IgD-negative memory B cell (primary cell): ENCODE measurements around the gene KLHL3. TPM values are rescaled to one million over a fixed set of nuclear protein-coding genes. Genes with fewer than 3 reads are reported as not detected.

Experiments used
- H3K27ac Mint-ChIP-seq, 3 donors: one replicate each; pipeline ENCODE4 v1.8.0; 2020 to 2022; ENCODE audit warnings: mild to moderate bottlenecking in 3 of 3, mixed read lengths in 3 of 3, moderate library complexity in 1 of 3
- H3K27me3 Mint-ChIP-seq: one replicate; pipeline ENCODE4 v1.8.0; 2021; ENCODE audit warnings: mixed read lengths
- H3K36me3 Mint-ChIP-seq: one replicate; pipeline ENCODE4 v1.8.0; 2020; ENCODE audit warnings: mild to moderate bottlenecking, mixed read lengths
- H3K4me1 Mint-ChIP-seq, 3 donors: one replicate each; pipeline ENCODE4 v1.8.0; 2020 to 2022; ENCODE audit warnings: mixed read lengths in 3 of 3, mild to moderate bottlenecking in 1 of 3
- H3K4me3 Mint-ChIP-seq, 4 donors: one replicate each; pipeline ENCODE4 v1.8.0; 2020 to 2022; ENCODE audit warnings: mild to moderate bottlenecking in 4 of 4, mixed read lengths in 4 of 4, moderate library complexity in 3 of 4
- H3K9me3 Mint-ChIP-seq, 3 donors: one replicate each; pipeline ENCODE4 v1.8.0; 2020 to 2021; ENCODE audit warnings: mixed read lengths in 3 of 3, mild to moderate bottlenecking in 1 of 3
- polyA plus RNA-seq: library from polyadenylated mRNA; unstranded; fragments of 300-500 nt; fragmentation: Illumina TruSeq; gene quantifications from one replicate; pipeline ENCODE4 v1.2.3, GENCODE V29; 2021

The KLHL3 gene
- polyA plus RNA-seq, 1 donor from 2014 or later: 0.86 TPM

DNA sequence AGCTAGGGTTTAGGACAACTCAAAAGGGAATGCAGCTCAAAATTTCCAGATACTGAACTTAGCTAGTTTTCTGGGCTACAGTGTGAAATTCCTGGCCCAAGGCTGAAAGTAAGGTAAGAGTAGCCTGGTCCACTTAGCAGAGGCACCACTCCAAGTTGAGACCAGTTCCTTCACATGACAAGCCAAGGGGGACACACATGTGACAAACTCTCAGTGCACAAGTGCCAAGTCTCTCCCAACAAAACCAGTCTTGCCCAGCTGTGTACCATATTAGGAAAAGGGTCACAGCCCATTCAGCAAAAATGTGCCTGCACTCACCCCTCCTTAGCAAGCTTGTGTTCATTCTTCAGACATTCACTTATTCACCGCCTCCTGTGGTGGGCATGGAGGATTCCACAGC, 27.8 kb downstream of the KLHL3 start:
- Mint-ChIP-seq H3K36me3 (no peaks in the 10 kb centered on the region), H3K9me3 (peaks cover 0 to 3% (median 2%) of the 10 kb centered on the region in 3 donors), H3K4me3 (no peak overlapping the region), H3K4me1 (no peaks in the 10 kb centered on the region), H3K27ac (no peak overlapping the region), H3K27me3 (no peaks in the 10 kb centered on the region)

DNA sequence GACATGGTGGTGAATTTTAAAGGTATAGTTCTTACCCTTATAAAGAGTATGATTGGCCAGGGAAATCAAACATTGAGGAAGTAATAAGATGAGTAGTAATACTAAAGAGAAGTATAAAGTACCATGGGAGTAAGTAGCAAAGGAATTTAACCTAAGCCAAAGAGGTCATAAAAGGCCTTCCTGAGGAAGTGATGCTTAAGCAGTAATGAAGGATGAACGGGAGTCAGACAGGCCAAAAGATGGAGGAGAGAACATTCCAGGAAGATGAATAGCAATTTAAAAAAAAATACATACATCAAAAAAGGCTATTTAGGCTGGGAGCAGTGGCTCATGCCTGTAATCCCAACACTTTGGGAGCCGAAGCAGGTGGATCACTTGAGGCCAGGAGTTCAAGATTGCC, 29.0 kb downstream of the KLHL3 start:
- Mint-ChIP-seq H3K27ac (no peak overlapping the region), H3K27me3 (no peaks in the 10 kb centered on the region), H3K9me3 (no peaks in the 10 kb centered on the region), H3K4me3 (no peak overlapping the region), H3K4me1 (no peaks in the 10 kb centered on the region), H3K36me3 (peaks cover 1% of the 10 kb centered on the region)

DNA sequence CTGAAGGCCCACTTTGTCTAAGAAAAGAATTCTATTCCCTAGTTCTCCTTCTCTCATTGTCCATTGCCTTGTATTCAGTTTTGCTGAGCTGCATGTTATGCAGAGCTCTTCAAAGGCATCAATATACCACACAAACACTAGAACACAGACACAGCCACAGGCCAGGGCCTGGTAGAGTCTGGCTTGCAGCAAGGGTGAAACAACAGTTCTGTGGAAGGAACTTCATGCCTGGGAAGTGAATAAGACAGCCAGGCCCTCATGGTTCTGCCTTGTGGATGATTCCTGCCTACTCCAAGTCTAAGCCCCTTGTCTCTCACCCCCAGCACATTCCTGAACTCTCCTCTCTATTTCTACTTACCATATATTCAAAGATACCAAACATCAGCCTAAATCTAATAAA, 30.8 kb downstream of the KLHL3 start:
- peaks cover 1% of the 10 kb centered on the region for H3K36me3 Mint-ChIP-seq
- no peaks in the 10 kb centered on the region for H3K27me3 Mint-ChIP-seq
- H3K9me3 Mint-ChIP-seq: no peaks in the 10 kb centered on the region
- no peaks in the 10 kb centered on the region for H3K4me1 Mint-ChIP-seq
- H3K27ac Mint-ChIP-seq: no peak overlapping the region
- no peak overlapping the region for H3K4me3 Mint-ChIP-seq

DNA sequence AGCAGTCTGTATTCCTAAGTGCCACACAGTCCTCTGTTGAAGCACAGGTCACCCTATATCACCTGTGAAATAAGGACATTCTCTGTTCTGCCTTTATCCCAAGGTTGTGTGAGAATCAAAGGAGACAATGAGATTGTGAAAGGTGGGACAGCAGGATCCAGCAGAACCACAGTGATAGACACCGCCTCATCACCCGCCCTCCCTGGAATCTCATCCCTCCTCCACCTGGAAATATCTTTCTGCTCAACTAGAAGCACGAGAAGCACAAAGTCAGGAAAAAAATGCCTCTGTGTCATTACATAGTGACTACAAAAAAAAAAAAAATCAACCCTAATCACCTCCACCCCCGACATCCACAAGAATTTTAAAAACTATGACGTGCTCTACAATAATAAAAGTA, 32.3 kb downstream of the KLHL3 start:
- no peaks in the 10 kb centered on the region for H3K4me1 Mint-ChIP-seq
- no peaks in the 10 kb centered on the region for H3K9me3 Mint-ChIP-seq
- peaks cover 6% of the 10 kb centered on the region for H3K36me3 Mint-ChIP-seq
- no peak overlapping the region for H3K27ac Mint-ChIP-seq
- H3K4me3 Mint-ChIP-seq: no peak overlapping the region
- no peaks in the 10 kb centered on the region for H3K27me3 Mint-ChIP-seq

DNA sequence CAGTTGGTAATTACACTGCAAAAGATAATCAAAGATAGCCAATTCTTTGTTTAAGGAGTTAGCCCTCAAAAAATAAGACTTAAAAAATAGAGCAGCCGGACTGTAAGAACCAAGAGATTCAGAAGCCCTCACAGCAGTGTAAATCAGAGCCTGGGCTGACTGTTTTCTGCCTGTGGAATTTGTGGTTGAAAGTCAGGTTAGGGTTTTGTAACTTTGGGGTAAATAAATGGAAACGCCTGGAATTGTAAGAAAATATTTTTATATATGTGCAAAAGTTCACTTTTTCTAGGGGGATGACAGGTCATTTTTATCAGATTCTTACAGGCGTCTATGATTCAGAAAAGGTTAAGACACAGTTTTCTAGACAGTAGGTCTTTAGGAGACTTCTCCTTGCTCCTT, 35.6 kb downstream of the KLHL3 start:
- H3K36me3 Mint-ChIP-seq: peaks cover 6% of the 10 kb centered on the region
- no peaks in the 10 kb centered on the region for H3K9me3 Mint-ChIP-seq
- no peak overlapping the region for H3K27ac Mint-ChIP-seq
- H3K4me3 Mint-ChIP-seq: no peak overlapping the region
- H3K4me1 Mint-ChIP-seq: peaks cover 8 to 9% (median 8%) of the 10 kb centered on the region in 3 donors
- no peaks in the 10 kb centered on the region for H3K27me3 Mint-ChIP-seq

DNA sequence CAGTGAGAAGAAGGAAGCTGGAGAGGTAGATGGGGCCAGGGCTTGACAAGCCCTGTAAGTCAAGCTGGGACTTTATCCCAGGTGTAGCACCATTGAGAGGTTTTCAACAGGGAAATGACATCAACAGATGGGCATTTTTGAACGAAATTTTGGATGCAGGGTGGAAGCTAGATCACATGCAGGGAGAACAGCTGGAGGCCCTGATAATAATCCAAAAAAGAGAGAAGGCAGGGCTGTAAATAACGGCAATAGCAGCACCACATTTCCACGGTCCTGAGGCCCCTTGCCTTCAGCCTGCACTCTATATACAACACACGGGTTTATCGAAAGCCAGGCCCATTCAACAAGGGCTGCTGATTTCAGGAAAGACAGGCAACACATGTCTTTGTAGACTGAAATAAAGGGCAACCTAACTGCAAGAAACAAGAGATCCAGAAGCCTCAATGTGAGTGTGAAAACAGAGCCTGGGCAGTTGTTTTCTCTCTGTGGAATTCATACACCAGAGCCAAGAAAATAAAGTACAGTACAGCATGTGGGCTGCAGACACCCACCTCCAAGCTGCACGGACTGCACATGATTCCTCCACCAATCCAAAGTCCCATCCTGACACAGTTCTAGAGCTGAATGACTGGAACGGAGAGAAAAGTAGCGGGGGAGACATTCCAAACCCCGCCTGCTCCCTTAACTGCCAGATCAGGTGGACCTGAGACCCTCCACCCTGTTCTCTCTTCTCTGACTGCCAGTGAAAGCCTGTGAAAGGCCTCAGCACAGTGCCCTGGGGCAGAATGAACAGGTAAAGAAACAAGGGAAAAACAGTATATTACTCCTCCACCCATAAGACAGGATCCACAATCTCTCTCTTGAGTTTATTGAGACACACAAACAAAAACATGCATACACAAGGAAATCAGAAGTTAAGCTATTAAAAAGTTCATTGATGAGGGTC, 36.3 kb downstream of the KLHL3 start:
- Mint-ChIP-seq H3K27me3 (no peaks in the 10 kb centered on the region), H3K27ac (no peak overlapping the region), H3K4me1 (peaks cover 8 to 12% (median 9%) of the 10 kb centered on the region in 3 donors), H3K36me3 (peaks cover 6% of the 10 kb centered on the region), H3K4me3 (no peak overlapping the region), H3K9me3 (no peaks in the 10 kb centered on the region)

DNA sequence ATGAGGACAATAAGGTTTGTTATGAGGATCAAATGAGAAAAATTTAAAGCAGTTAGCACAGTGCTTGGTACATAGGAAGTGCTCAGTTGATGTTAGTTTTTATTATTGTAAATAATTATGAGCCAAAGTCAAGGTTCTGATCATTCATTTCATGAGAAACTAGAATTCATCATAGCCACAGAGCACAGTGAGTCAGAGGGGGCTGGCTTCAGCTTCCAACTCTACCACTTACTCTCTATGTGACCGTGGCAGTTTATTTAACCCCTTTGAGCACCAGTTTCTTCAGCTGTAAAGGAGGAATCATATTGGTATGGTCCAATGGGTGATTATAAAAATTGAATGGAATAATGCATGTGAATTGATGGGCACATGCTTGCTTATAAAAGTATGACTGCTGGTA, 39.4 kb downstream of the KLHL3 start:
- H3K4me3 Mint-ChIP-seq: no peak overlapping the region
- no peaks in the 10 kb centered on the region for H3K9me3 Mint-ChIP-seq
- no peaks in the 10 kb centered on the region for H3K27me3 Mint-ChIP-seq
- H3K27ac Mint-ChIP-seq: peak overlapping the region in 1 of 3 donors; percentile 4
- H3K4me1 Mint-ChIP-seq: peaks cover 8 to 12% (median 10%) of the 10 kb centered on the region in 3 donors
- H3K36me3 Mint-ChIP-seq: peaks cover 7% of the 10 kb centered on the region

DNA sequence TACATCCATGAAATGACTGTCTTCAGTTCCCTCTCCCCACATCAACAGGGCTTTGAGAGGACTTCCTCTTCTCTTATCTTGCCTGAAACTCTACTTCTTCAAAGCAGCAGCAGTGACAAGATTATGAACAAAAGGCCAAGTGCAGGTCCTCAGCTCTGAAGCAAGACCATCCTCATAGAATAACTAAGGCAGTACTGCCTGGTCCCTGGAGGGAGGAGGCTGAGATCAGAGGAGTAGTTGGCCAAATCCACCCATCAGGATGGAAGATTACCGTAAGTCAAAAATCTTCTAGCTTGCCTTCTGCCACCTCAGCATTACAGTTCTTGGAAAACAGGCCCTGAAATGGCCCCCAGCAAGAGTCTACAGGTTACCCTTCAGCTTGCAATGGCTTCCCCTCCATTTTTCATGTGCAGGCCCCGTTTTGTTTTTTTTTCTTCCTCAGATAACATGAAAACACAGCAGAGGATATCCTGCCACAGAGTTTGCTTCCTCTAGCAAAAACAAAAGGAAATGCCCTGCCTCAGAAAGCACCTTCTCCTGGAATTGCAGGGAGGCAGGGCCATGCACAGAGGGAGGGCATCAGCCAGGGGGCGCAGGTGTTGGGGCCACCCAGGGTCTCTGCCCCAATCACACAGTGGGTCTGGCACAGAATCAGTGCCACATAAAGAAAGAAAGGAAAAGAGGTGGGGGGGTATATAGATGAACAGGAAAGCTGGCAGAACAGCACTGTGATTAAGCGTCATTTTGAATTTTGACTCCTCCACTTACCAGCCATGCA, 40.0 kb downstream of the KLHL3 start:
- no peaks in the 10 kb centered on the region for H3K9me3 Mint-ChIP-seq
- no peaks in the 10 kb centered on the region for H3K27me3 Mint-ChIP-seq
- H3K36me3 Mint-ChIP-seq: peaks cover 8% of the 10 kb centered on the region
- no peak overlapping the region for H3K4me3 Mint-ChIP-seq
- peaks cover 8 to 12% (median 10%) of the 10 kb centered on the region in 3 donors for H3K4me1 Mint-ChIP-seq
- H3K27ac Mint-ChIP-seq: peak overlapping the region in 2 of 3 donors; percentile 20 to 58

DNA sequence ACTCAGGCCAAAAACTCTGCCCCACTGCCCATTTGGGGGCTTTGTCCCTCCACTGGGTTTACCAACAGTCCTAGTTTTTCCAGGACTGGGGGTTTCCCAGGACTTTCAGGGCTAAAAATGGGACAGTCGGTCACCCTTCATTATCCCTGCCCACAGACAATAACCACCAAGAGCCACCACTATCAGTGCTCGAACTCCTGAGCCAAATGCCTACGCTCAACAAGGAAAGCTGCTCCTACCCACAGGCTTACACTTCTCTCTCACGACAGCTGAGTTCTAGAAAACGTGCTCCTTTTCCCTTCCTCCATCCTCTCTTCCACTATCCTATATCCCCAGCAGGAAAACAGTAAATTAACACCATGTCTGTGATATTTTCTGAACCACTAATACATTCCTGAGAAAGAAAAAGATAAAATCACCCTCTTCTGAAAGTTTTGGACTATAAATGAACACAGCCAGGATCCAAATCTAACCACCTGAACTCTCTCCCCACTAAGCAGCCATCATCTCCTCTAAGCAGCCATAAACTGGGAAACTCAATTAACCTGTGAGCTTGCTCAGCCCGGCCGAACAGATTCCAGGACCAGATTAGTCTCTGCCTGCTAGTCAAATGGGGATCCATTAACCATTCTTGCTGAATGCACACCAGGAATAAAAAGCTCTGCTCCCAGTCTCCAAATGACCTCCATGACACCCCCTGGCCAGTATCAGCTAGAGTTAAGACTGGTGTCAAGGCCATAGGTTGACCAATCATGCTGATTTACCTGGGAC, 41.8 kb downstream of the KLHL3 start:
- H3K27me3 Mint-ChIP-seq: no peaks in the 10 kb centered on the region
- peaks cover 8 to 12% (median 10%) of the 10 kb centered on the region in 3 donors for H3K4me1 Mint-ChIP-seq
- H3K27ac Mint-ChIP-seq: no peak overlapping the region
- peaks cover 6% of the 10 kb centered on the region for H3K36me3 Mint-ChIP-seq
- H3K9me3 Mint-ChIP-seq: no peaks in the 10 kb centered on the region
- no peak overlapping the region for H3K4me3 Mint-ChIP-seq

DNA sequence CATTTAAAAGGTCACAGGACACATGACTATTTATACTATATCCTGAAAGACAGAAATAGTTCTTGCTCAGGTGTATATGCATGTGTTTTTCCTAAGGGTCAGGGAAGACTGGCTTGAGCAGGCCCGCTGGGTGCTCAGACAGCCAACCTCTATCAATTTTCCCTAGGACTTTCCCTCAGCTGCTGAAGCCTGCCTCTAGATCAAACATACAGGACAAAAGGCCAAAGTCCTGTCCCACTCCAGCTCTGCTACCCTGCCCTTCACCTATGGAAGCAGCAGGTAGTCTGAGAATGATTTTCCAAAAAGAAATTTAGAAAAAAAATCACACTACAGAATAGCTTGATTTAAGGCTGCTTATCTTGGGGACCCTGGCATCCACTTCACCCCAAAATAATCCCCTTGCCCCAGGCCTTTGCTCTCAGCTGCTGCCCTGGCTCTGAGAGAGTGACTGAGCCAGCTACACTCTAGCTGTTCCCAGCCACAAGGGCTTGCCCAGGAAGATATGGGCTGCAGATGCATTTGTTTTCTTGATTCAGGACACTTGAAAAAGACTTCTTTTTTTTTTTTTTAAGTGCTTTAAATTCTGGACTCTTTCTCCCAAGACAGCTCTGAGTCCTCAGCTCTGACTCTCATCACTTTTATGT, 42.5 kb downstream of the KLHL3 start:
- H3K27me3 Mint-ChIP-seq: no peaks in the 10 kb centered on the region
- peaks cover 6% of the 10 kb centered on the region for H3K36me3 Mint-ChIP-seq
- peaks cover 0 to 2% (median 0%) of the 10 kb centered on the region in 3 donors for H3K9me3 Mint-ChIP-seq
- peaks cover 8 to 12% (median 10%) of the 10 kb centered on the region in 3 donors for H3K4me1 Mint-ChIP-seq
- H3K27ac Mint-ChIP-seq: no peak overlapping the region
- no peak overlapping the region for H3K4me3 Mint-ChIP-seq

DNA sequence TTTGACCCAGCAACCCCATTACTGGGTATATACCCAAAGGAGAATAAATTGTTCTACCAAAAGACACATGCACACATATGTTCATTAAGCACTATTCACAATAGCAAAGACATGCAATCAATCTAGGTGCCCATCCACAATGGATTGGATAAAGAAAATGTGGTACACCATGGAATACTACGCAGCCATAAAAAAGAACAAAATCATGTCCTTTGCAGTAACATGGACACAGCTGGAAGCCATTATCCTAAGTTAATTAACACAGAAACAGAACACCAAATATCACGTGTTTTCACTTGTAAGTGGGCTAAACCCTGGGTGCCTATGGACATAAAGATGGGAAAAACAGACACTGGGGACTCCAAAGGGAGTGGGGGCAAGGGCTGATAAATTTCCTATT, 46.6 kb downstream of the KLHL3 start:
- Mint-ChIP-seq H3K9me3 (peaks cover 0 to 2% (median 0%) of the 10 kb centered on the region in 3 donors), H3K4me3 (no peak overlapping the region), H3K27me3 (no peaks in the 10 kb centered on the region), H3K4me1 (peaks cover 0 to 1% (median 0%) of the 10 kb centered on the region in 3 donors), H3K27ac (no peak overlapping the region), H3K36me3 (peaks cover 11% of the 10 kb centered on the region)

DNA sequence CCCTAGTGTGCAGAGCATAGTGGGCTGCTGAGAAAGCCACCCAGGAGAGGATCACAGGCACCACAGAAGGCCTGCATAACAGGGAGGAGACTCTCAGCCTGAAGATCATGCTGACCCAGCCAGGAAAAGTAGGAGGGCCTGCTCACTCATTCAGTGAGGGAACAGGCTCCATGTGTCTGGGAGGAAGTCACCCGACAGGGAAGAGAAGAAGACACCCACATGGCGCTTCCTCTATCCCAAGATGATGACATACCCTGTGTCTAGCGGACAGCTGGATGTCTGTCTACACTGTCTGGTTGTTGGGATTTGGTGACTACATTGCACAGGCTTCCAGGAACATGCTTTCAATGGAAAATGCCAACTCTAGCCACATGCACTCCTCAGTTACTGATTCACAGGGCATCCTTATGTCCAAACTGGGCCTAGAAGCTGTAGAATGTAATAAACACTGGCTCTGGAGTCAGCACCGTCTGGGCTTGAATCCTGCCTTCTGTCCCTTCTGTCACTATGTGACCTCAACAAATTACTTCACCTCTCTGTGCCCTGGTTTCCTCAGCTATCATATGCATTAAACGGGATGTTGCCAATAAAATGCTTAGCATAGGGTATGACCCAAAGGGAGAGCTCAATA, 47.6 kb downstream of the KLHL3 start:
- Mint-ChIP-seq H3K27ac (no peak overlapping the region), H3K4me1 (peaks cover 0 to 1% (median 0%) of the 10 kb centered on the region in 3 donors), H3K4me3 (no peak overlapping the region), H3K27me3 (no peaks in the 10 kb centered on the region), H3K36me3 (peaks cover 11% of the 10 kb centered on the region), H3K9me3 (peaks cover 0 to 2% (median 0%) of the 10 kb centered on the region in 3 donors)

DNA sequence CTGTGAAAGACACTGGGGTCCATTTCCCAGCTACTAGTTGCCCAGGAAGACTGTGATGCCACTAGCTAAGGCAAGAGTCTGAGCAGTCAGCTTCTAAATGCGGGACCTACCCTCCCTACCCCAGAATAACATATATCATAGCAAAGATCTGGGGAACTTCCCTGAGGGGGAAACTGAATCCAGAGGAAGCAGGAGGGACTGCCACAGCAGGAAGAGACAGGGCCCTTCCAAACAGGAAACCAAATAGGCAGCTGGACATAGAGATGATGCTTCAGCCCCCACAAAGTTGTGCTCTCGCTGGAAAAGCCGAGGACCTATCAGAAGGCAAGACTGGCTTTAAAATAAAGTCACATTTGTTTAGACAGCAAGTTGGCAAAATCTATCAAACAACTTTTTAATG, 51.1 kb downstream of the KLHL3 start:
- Mint-ChIP-seq H3K9me3 (peaks cover 0 to 2% (median 0%) of the 10 kb centered on the region in 3 donors), H3K27ac (peak overlapping the region in 2 of 3 donors; percentile 10 to 81), H3K36me3 (peaks cover 10% of the 10 kb centered on the region), H3K4me1 (no peaks in the 10 kb centered on the region), H3K27me3 (no peaks in the 10 kb centered on the region), H3K4me3 (no peak overlapping the region)

DNA sequence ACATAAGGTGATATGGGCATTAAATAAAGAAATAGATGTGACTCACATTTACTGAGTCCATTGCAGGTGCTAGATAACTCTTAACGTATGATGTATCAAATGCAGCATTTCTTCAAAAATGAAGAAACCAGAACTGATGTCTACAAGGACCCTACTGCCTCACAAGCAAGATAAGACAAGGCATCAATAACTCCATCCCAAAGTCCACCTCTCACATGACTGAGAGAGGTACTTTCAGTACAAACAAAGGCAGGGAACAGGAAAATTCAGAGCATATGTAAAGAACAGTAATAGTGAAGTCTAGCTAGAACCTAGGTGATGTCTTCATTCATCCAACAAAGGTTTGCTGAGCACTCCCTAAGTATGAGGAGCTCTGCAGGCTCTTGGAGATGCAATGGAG, 54.7 kb downstream of the KLHL3 start:
- Mint-ChIP-seq H3K9me3 (no peaks in the 10 kb centered on the region), H3K27me3 (no peaks in the 10 kb centered on the region), H3K36me3 (peaks cover 18% of the 10 kb centered on the region)

More for the DNA sequence above, 54.7 kb downstream of the KLHL3 start:
- Mint-ChIP-seq H3K27ac (no peak overlapping the region), H3K4me3 (no peak overlapping the region), H3K4me1 (no peaks in the 10 kb centered on the region)
